Right kidney (tissue), 1 donor: ENCODE data around the gene CCDC57.

Experiments used
- DNase-seq: peaks from one replicate; pipeline ENCODE4 v3.0.0-alpha.2; 2016

CCDC57 gene

GRCh38 chr17:82235775-82236141, 23.1 kb upstream of the CCDC57 start:
- peak; percentile 61 for DNase-seq

- no peak for DNase-seq
Measured at GRCh38 chr17:82235056-82235774, 22.6 kb upstream of the CCDC57 start.

- DNase-seq: peak; percentile 64
Measured at GRCh38 chr17:82234211-82235055, 21.8 kb upstream of the CCDC57 start.

- DNase-seq: no peak
Measured at GRCh38 chr17:82232876-82233785, 20.5 kb upstream of the CCDC57 start.

- DNase-seq: no peak
Measured at GRCh38 chr17:82232322-82232820, 19.7 kb upstream of the CCDC57 start.

- DNase-seq: peak; percentile 70
Measured at GRCh38 chr17:82231562-82232321, 19.1 kb upstream of the CCDC57 start.

GRCh38 chr17:82231312-82231561, 18.6 kb upstream of the CCDC57 start:
- DNase-seq: no peak

GRCh38 chr17:82230609-82231311, 18.1 kb upstream of the CCDC57 start:
- DNase-seq: peak; percentile 69

GRCh38 chr17:82229698-82230608, 17.3 kb upstream of the CCDC57 start:
- DNase-seq: peak; percentile 55

- DNase-seq: peak; percentile 53
Measured at GRCh38 chr17:82228842-82229697, 16.4 kb upstream of the CCDC57 start, which contains the start of gene SLC16A3. TSS of gene SLC16A3 (plus strand) at chr17:82229042. CDS start at chr17:82236009, 6,967 bp downstream.

- DNase-seq: peak; percentile 71
Measured at GRCh38 chr17:82228278-82228841, 15.7 kb upstream of the CCDC57 start.

- DNase-seq: no peak
Measured at GRCh38 chr17:82227629-82228277, 15.1 kb upstream of the CCDC57 start.

GRCh38 chr17:82226809-82227628, 14.4 kb upstream of the CCDC57 start:
- DNase-seq: no peak

- DNase-seq: no peak
Measured at GRCh38 chr17:82226146-82226808, 13.6 kb upstream of the CCDC57 start.

GRCh38 chr17:82225368-82226029, 12.9 kb upstream of the CCDC57 start:
- no peak for DNase-seq

- no peak for DNase-seq
Measured at GRCh38 chr17:82224666-82225065, 12.0 kb upstream of the CCDC57 start.
